Measurements from ENCODE around the gene RND2. TPM values are rescaled to one million over a fixed set of nuclear protein-coding genes. Genes with fewer than 3 reads are reported as not detected.
A peak's percentile ranks its signal among the peaks of the same experiment; 100 is the strongest.

The RND2 gene
- total and polyA plus RNA-seq, 9 of the 15 experiments (the other 6 are each of a cell fraction or from before 2014, with no cell fraction given): 0.15 to 1.9 (median 0.98) TPM

- TF ChIP-seq ZFP91 (CRISPR knock-in tag; IDR thresholded peaks at IDR 0.05): no peak
- peak; percentile 77 for TF ChIP-seq EP300 (IDR thresholded peaks at IDR 0.05; ENCODE audit: low read length)
- TF ChIP-seq IRF2 (CRISPR knock-in tag; IDR thresholded peaks at IDR 0.05): no peak
- peak in 1 of 2 experiments; percentile 82 for TF ChIP-seq E2F6 (IDR thresholded peaks at IDR 0.05; ENCODE audit: borderline replicate concordance in 1 of 2, extremely low read depth in 1 of 2, insufficient read depth in 1 of 2, insufficient read length in 1 of 2, low read depth in 1 of 2, low read length in 1 of 2, poor library complexity in 1 of 2, severe bottlenecking in 1 of 2)
- TF ChIP-seq ELF2 (CRISPR knock-in tag; IDR thresholded peaks at IDR 0.05): no peak; the same call in 1 of the 2 replicates
- TF ChIP-seq GATAD2B (IDR thresholded peaks at IDR 0.05; ENCODE audit: borderline replicate concordance): no peak
- no peak for TF ChIP-seq PRDM10 (IDR thresholded peaks at IDR 0.05; ENCODE audit: partially characterized antibody)
- peak in 1 of 2 experiments; percentile 58; a peak in 1 of 4 replicates for TF ChIP-seq UBTF (IDR thresholded peaks at IDR 0.05; ENCODE audit: borderline replicate concordance in 1 of 2, low read depth in 2 of 2, low read length in 2 of 2)
- TF ChIP-seq TCF3 (CRISPR knock-in tag; IDR thresholded peaks at IDR 0.05): no peak
- peak; percentile 94 for TF ChIP-seq KLF13 (tag; IDR thresholded peaks at IDR 0.05; ENCODE audit: borderline replicate concordance, low read depth)
- no peak for TF ChIP-seq ELK3 (CRISPR knock-in tag; IDR thresholded peaks at IDR 0.05)
- TF ChIP-seq SMAD1 (IDR thresholded peaks at IDR 0.05; ENCODE audit: low read depth, low read length, partially characterized antibody): no peak
- no peak for TF ChIP-seq ZNF124 (CRISPR knock-in tag; IDR thresholded peaks at IDR 0.05)
- TF ChIP-seq CXXC5 (CRISPR knock-in tag; IDR thresholded peaks at IDR 0.05): peak; percentile 78
- no peak for TF ChIP-seq PTRF (tag; IDR thresholded peaks at IDR 0.05)
Observed at GRCh38 chr17:43020789-43021740, 4.0 kb upstream of the RND2 start (continued).

All from K562 (cell line).